Fibroblast of skin of right quadriceps (primary cell): Measurements from ENCODE around the gene YWHAB.
A peak's percentile ranks its signal among the peaks of the same experiment; 100 is the strongest.
"Not testable (repeated sequence)": the region's sequence is repeated elsewhere in the genome, so short reads cannot be mapped to it uniquely, and the experiment has no call there.

Experiments used
- DNase-seq: peaks from one replicate; pipeline ENCODE4 v3.0.0-alpha.2; 2013

Gene YWHAB

DNA sequence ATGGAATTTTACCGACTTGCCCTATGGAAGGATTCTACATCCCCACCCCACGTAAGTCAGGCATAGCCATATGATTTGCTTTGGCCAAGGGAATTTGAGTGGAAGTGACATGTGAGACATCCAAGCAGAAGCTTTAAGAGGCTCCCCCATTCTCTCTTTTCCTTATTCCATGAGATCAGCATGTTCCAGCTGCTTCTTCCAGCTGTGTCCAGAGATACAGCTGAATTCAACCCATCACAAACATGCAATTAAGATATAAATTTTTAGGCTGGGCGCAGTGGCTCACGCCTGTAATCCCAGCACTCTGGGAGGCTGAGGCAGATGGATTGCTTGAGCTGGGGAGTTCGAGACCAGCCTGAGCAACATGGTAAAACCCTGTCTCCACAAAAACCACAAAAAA is 16.0 kb upstream of the YWHAB start:
- no peak for DNase-seq

DNA sequence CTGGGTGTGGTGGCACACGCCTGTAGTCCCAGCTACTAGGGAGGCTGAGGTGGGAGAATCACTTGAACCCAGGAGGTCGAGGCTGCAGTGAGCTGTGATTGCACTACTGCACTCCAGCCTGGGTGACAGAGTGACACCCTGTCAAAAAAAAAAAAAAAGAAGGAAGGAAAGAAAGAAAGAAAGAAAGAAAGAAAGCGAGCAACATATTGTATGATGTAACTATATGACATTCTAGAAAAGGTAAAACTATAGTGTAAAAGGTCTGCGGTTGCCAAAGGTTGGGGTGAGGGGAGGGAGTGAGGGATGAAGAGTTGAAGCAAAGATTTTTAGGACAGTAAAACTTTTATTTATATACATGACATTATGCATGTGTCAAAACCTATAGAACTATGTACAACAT is 3.1 kb upstream of the YWHAB start:
- DNase-seq, result not testable (repeated sequence)

DNA sequence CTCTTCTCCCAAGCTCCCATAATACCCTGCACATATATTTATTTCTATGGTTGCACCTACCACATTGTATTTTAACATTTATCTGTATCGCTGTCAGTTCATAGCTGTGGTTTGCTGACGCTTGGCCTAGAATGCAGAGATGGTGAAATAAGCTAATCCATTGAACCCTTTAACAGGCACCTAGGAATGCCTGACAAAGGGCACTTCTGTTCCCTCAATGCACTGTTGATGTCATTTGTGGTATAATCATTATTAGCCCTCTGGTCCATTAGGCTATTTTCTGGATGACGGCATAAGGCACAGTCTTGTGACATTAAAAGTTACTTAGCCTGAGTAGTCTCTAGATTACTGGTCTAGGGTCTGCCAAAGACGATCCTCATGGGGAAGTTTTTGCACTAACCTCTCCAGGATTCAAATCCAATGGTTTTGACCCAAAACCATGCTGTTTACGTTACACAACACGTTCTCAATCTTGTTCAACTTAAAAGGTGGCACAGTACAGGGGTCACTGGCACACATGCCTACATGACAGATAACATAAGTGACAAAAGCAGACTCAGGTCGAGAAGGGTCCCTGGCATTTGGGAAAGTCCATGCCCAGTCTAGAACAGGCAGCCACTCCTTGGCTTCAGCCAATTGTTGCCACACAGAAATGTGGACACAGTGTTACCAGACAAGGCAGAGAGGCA is 2.1 kb upstream of the YWHAB start:
- no peak for DNase-seq

DNA sequence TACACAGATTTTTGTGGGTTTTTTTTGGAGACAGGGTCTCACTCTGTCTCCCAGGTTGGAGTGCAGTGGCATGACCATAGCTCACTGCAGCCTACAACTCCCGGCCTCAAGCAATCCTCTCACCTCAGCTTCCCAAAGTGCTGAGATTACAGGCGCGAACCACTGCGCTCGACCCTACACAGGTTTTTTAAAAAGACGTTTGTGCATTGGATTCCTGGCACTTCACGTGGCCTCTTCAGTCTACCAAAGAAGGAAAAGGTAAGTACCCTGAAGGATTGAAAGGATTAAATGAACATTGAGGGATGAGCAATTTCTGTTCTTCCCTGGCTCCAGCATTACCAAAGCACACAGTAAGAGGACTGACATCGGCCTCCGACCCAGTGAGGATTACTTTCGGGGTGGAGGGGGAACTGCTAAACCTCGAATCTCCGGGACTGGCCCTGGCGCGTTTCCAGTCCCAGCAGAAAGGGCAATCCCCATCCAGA is 556 bp upstream of the YWHAB start:
- no peak for DNase-seq

DNA sequence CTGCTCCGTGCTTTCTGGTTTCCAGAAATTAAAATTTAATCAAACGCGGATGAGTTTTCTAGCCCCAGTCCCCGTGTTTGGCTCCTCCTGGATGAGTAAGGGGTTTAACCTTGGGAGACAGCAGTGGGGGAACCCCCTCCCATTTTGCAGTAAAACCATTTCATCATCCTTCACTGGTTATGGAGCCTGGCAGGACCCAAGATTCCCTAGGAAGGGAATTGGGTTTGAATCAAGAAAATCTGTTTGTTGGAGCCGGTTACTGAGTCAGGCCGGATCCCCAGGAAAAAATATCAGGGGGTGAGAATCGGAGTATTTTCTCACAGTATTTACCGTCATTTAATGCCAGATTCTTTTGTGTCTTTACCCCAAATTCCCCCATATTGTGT is 754 bp downstream of the YWHAB start:
- DNase-seq, result peak; percentile 16

DNA sequence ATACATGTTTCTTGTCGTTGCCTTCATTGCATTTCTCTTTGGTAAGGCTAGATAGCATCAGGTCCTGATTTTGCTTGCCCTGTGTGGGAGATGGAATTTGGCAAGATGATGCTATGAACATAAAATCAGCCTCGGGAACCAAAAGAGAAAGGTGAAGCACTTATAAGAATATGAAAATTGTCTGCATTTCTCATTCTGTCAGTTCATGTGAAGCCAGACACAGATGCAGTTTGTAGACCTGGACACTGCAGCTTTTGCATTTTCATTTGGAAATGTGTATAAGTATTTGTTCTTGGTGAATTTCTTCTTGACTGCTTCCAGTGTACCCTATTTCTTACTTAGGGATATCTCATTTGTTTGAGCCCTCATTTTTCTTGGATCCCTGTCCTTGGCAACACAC is 1.3 kb downstream of the YWHAB start:
- no peak for DNase-seq

DNA sequence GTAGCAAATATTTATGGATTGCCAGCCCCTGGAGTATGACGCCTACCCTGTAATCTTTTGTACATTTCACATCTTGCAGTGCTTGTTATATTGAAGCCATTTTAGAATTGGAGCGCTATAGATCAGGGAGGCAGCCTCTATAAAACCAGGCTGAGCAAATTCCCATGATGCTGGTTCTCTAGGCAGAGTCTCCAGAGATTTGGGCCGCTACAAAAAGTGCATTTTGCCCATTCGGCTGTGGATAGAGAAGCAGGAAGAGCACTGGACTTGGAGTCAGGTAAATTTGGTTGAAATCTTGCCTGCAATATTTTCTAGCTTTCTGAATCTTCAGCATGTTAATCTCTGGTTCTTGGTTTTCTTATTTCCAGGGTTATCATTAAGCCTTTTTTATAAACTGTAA is 2.0 kb downstream of the YWHAB start:
- no peak for DNase-seq

DNA sequence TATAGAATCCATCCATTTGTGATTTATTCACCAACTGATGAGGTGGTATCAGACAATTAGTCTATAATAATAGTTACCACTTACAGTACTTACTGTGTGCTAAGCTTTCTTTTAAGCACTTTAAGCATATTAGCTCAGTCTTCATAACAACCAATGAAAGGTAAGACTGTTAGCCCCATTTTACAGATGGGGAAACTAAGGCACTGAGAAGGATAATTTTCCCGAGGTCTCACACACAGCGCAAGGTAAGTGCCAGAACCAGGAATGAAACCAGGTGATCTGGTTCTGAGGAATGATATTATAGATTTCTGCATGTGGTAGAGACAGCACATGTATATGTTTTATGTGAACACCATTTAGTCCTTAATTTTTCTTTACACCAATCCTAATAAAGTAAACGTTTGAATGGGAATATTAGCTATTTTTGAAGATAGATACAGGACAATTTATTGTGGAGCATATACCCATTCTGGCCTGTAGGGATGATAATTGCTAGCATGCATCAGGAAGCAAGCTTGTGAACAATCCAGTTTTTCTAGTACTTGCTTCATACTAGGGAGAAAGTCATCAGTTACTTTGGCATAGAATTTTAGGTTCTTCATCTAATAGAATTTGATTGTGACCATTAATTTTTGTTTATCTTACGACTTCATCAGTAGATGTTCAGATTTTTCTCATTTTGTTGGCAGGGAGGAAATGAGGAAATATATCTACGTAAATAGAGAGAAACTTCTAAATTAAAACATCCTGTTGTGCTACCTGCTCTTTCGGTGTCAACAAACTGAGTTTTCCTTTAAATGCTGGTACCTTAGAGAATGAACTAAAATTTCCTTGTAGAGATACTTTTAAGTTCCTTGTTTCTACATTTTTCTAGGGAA is 3.0 kb downstream of the YWHAB start:
- no peak for DNase-seq

DNA sequence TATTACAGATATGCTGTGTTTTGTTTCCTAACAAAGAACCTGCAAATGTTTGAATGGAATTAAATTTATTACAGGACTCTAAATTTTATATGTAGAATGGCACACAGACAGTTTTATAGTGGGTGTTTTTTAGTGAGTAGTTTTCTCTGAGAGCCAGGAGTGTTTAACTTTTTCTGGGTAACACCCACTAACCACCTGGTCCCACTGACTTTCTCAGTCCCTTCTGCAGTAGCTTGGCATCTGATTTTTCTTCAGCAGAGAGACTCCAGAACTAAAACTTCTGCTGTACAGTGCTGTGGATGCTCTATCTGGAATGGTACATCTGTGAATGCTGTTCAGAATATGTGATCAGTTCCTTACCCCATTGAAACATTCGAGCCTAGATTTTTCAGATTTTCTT is 6.3 kb downstream of the YWHAB start:
- DNase-seq, result no peak

DNA sequence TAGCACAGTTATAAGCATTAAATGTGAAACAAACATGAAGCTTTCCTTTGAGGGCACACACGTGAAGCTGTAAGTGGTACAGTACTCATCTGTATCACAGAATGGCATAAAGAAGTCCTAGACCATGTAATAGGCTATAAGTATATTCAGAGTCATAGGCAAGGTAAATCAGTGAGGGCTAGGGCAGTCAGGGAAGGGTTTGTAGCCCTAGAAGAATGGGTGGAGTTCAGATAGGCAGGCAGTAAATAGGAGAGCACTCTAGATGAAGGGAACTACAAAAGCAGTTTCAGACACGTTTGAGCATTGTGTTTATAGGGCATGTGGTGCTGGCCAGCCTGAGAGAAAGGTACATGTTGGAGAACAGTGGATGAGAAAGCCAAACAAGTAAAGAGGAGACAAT is 9.5 kb downstream of the YWHAB start:
- DNase-seq, result no peak

DNA sequence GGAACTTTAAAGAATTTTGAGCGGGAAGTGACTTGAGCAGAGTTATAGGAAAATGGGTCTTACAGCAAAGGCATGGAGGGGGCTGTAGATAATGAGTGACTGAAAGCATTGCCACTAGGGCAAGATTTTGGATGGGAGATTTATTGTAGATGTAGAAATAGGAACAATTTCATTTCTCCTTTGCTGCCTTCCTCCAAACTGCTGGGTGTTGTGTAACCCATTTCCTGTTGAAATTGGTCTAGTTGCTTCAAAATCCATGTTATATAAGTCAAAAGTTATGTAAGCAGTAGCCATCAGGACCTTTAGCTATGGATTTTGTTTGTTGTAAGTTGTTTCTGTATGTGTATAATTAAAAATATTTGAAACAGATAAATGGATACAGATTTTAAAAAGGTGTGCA is 11.1 kb downstream of the YWHAB start:
- DNase-seq, result no peak

DNA sequence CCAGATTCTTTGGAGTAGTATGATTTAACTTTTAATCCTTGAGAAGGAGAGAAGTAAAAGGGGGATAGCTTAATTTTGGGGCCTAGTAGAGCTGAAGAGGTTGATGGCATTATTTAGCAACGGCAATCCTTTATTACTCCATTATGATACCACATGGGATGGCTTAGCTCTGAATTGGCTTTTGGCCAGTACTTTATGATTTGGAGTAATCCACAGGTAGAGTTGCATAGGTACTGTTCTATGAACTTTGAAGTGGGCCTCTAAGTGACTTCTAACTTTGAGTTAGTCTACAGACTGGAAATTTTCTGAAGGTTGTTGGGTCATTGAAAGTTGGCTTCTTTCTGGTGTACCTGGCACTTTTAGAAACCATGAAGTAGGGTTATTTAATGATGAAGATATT is 11.6 kb downstream of the YWHAB start:
- DNase-seq, result no peak

DNA sequence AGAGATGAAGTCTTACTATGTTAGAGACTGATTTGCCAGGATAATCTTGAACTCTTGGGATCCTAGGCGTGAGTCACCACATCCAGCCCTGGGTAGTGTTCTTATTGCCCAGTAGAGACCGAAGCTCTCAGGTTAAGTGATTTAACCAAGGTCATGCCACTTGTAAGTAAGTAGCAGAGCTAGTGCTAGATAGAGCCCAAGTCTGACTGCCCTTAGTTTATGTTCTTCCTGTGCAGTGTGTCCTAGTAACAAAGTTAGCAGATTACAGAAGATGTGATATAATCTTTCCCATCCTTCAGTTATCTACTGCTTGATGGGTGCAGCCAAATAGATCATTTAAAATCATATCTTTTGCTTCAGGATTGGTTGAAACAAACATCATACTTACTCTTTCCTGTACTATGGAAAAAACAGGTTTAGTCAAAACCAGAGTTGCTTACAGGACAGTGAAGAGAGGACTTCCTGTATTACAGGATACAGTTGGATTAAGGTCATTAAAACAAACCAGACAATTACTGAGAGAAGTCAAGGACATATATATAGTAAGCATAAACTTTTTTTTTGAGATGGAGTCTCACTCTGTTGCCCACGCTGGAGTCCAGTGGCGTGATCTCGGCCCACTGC is 14.8 kb downstream of the YWHAB start:
- no peak for DNase-seq

DNA sequence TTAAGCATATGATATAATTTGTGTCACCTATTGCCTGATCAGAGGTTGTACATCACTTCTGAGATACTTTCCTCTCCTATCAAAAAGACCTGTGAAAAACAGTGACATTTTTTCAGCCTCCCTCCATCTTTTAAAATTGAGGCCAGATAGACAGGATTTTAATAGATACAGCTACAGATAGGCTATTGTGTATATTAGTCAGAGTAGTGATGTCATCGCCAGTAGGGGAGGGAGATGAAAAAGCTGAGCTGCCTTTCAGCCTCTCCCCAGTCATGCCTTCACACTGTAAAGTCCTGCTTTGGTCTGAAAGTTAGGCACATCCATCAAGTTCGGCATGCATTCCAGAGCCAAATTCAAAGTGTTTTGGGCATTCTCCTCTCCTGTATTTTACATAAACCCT is 16.5 kb downstream of the YWHAB start:
- peak; percentile 31 for DNase-seq

DNA sequence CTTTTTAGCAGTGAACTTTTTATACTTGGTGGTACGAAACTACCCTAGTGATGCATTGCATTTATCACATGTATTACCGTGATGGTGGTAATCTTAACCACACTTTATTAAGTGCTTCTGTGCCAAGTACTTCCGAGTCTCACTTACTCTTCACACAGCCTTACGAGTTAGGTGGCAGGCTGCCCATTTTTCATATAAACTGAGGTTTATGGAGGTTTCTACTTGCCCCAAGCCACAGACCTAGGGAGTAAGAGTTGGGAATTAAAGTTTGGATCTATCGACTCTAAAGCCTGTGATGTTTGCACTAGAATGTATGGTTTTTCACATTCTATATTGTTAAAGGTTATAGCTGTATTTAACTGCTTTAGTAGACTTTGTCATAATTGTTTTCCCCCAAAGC is 18.9 kb downstream of the YWHAB start:
- no peak for DNase-seq

DNA sequence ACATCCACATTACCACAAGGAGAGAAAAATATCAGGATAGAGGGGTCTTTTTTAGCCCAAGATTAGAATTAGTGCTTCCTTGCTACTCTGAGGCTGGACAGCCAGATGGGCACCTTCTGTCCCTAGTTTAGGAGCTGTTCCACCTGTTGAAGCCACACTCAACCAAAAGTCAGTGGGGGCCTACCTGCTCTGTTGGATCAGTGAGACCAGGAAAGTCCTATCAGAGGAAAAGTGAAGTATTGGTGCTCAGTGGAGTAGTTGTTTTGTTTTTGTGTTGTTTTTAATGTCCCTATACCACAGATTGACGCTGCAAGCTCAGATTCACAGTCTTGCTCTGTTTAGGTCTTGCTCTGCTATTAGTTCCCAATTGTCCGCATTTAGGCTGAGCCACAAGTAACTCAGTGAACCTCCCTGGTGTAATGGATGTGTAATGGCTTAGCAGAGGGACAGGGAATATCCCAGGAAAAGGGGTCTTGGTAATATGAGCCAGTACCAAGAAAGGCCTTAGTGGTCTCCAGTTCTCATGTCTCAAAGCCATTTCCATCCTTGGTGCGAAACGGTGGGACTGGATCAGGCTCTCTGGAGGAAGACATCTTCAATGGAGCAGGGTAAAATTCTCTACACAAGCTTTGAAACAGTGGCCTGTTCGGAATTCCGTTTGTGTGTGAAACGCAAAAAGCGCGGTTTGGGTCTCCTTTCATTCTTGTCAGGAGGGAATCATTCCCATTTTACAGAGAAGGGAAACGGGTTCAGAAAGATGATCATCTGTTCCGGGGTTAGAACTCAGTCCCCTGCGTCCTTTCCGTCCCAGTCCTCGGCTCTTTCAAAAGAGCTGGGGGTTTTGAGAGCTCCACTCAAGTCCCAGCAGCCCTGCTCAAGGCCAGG is 23.7 kb downstream of the YWHAB start:
- no peak for DNase-seq

DNA sequence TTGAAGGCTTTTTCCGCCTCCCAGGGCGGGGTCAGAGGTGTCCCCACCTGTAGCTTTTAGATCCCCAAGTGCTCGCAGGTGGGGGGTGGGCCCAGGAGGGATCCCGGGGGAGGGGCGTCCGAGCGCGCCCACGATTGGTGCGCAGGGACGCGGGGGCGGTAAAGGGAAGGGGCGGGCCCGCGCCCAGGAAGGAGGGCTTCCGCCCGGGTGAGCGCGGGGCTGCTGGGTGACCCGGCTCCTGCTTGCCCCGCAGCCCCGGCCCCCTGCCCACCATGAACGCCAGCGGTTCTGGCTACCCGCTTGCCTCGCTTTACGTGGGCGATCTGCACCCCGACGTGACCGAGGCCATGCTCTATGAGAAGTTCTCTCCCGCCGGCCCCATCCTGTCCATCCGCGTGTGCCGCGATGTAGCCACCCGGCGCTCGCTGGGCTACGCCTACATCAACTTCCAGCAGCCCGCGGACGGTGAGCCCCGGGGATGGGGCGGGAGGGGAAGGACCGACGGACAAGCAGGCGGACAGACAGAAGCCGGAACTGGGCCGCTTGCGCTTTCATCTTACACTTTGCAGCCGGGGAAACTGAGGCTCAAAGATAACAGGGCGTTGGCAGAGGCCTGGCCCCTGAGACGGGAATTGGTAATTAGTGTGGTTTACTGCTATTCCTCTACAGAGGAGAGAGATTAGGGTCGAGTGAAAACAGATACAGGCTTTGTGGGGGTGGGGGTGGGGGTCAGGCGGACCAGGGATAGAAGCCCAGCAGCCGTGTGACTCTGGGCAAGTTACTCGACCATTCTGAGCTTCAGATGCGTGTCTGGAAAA is 24.6 kb downstream of the YWHAB start, which contains the start of gene PABPC1L:
Gene PABPC1L, plus strand, starts transcription at position 189 of the 818 bp plus-strand sequence. Its CDS starts 84 bp downstream, at position 273.
- DNase-seq, result peak; percentile 52

DNA sequence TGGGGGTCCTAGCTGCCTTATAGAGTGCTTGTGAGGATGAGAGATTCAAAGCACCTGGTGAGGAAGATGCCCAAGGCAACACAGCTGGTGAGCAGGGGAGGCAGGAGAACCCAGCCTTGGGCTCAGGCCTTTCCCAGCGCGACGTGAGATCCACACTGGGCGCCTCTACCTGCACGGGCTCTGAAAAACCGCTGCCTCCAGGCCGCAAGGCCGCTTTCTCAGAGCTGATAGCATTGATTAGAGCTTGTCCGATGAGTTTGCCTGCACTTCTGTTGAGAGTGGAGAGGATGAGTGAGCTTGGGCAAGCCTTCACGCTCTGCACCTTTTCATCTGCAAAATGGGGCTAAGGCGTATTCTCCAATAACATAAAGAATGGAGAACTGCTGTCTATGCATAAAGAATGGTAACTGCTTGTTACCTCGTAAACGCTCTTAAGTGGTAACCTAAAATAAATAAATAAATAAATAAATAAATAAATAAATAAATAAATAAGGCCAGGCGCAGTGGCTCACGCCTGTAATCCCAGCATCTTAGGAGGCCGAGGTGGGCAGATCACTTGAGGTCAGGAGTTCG is 25.3 kb downstream of the YWHAB start:
- no peak for DNase-seq

DNA sequence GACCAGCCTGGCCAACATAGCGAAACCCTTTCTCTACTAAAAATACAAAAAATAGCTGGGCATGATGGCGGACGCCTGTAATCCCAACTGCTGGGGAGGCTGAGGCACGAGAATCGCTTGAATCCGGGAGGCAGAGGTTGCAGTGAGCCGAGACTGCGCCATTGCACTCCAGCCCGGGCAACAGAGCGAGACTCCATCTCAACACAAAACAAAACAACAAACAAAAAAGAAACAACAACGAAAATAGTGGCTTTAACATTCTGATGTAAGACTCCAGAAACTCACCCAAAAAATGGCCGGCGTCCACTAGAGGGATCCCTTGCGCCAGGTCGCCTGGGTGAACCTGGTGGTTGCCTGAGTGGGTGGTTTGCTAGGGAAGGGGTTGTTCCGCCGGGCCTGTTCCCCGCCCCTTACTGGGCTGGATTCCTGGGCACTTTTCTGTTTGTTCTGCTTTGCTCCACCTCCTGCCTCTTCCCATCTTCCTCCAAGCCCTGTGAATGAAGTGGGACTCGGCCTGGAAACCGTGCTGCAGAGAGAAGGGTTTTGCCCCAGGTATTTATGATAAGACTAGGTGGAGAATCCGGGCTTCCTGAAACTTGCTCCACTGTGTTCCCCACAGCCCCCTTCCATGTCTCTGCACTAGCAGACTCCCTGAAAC is 25.9 kb downstream of the YWHAB start:
- DNase-seq, result peak; percentile 34

DNA sequence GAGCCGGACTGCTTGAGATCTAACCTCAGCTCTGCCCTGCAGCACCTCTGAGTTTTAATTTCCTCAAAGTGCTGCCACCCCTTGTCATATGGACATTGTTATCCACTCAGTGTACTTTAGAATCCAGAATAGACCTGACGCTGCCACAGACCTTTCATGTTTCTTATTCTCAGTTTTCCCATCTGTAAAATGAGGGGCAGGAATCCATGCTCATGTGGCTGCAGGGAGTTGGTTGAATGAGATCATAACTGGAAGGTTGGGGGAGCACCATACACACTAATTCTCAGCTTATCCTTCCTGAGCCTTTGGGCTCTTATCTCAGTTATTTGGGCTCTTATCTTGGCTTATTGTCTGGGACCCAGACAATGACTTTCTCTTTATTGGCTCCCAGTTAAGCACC is 26.7 kb downstream of the YWHAB start:
- DNase-seq, result no peak

DNA sequence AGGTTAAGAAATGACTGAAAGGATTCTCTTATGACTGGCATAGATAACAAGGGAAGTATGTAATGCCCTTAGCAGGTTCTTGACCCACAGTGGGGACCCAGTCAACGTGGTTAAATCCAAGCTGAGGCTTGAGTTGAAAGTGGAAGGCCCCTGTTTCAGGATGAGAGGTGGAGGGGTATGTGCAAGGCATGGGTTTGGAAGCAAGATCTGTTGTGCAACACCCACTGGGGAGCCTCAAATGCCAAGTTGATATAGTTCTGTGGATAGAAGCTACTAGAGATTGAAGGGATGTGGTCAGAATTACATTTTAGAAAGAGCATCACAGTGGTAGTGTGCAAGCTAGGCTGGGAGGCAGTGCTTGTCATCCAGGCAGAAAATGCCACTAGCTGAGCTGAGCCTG is 29.4 kb downstream of the YWHAB start:
- DNase-seq, result no peak
